ENCODE measurements around the gene GNG12.

Gene GNG12

DNA sequence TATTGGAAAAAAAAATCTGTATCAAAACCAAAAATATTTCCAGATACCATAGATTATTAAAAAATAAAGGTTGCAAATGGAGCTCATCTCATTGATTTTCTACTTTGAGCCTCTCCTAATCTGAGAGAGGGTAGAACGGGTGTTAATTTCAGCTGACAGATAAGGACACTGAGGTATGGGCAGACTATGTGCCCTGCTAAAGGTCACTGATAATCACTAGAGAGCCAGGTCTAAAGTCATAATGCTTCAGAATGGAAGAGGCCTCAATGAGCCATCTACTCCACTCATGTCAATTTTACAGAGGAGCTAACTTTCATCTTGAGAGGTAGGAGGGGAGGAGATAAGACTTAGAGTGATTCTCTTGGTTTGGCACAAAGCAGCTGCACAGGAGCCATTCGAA, 21.0 kb downstream of the GNG12 start:
- DNase-seq, result no peak

GRCh38 chr1:67811781-67812180, 21.5 kb downstream of the GNG12 start:
- DNase-seq, result no peak

- DNase-seq, result no peak
These were observed 23.4 kb downstream of the GNG12 start for GRCh38 chr1:67809887-67810286.

DNA sequence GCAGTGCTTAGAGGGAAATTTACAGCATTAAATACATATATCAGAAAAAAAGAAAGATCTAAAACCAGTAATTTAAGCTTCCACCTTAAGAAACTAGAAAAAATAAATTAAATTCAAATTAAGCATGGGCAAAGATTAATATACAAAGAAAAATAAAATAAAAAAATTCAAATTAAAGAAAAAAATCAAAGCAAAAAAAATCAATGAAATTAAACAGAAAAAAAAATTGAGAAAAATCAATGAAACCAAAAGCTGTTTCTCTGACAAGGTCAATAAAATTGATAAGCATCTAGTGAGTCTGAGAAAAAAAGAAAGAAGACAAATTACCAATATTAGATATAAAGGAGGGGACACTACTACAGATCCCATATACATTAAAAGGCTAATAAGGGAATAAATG, 26.0 kb downstream of the GNG12 start:
- no peak for DNase-seq

- DNase-seq, result no peak
These were observed 28.6 kb downstream of the GNG12 start for GRCh38 chr1:67804710-67805109.

GRCh38 chr1:67803380-67804279, 29.6 kb downstream of the GNG12 start:
- DNase-seq, result no peak

GRCh38 chr1:67802565-67802964, 30.7 kb downstream of the GNG12 start:
- no peak for DNase-seq

DNA sequence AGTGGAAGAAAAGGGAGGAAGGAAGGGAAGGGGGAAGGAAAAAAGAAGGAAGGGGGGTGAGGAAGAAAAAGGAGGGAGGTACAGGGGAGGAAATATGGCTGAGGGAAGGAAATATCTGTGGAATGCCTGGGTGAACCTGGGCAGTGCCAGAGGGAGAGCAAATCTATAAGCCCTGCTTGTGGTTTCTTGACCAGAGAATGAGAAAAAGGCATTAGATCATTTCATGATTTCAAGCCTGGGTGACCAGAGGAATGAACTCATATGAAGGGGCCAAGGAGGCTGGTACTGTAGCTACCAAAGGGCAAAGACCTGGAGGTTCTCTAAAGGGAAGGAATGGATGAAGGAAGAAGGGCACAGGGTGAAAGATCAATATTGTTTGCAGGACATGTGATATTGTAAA, 31.4 kb downstream of the GNG12 start:
- DNase-seq, result no peak

- DNase-seq, result no peak
These were observed 37.9 kb downstream of the GNG12 start for GRCh38 chr1:67795179-67795912.

DNA sequence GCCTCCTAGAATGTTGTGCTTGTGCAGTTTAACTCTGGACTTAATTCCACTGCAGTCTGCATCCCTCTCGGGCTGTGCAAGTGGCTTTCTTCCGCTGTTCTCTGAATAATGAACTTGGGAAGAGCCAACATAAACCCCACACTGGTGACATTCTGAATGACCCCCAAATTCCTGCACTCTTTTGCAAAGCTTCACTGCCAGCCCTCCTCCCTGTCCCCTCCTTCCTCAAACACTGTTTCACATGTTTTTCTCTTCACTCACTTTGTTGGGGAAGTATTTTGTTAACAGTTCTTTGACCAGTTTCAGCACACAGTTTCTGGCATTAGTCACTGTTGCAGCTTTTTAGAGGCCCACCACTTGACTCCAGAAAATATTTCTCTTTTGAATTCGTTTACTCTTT, 39.7 kb downstream of the GNG12 start:
- no peak for DNase-seq

DNA sequence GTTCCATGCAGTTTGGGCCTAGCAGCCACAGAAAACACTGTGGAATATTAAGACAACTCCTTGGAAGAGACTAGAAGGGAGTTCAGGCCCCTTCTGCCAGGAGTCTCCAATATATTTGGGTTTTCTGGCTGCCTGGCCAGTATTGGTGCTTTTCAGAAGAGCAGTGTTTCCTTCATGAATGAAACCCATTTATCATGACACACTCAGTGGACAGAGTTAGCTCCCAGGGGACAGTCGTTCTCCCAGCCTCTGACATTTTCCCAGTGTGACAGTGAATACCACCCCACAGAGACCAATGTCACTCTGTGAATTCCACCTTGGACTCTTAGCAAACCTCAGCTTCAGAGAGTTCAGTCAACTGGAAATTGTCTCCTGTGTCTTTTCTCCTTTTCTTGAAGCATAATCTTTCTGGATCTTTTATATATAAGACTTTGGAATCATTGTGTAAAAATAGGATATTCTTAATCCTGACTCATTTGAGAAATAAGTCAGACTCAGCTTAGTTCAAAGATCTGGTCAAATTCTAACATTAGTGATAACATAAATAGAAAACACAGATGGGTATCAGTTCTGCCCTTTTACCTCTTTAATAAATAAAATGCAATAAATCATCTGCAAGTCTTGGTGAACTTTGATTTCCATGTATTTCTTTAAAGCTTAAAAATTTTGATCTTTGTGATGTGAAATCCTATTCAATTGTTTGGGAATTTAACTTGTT, 40.4 kb downstream of the GNG12 start:
- no peak for DNase-seq

DNA sequence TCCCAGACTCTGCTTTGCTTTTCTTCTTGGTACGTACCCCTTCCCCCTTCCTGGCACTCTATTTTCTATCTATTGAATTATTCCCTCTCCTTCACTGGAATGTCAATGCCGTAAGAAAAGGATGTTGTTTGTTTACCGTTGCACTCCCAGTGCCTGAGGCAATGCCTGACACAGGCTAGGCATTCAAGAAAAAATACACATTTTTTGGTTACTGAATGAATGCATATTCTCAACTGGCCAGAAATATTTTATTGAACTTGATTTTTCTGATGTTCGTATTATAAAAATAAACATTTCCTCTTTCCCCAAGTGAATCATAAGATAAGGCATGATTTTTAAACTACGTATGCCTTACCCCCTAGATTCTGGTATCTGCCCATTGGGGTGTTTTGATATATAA, 41.2 kb downstream of the GNG12 start:
- no peak for DNase-seq

GRCh38 chr1:67791686-67792085, 41.6 kb downstream of the GNG12 start:
- DNase-seq, result no peak

- no peak for DNase-seq
These were observed 42.0 kb downstream of the GNG12 start for GRCh38 chr1:67791261-67791660.

DNA sequence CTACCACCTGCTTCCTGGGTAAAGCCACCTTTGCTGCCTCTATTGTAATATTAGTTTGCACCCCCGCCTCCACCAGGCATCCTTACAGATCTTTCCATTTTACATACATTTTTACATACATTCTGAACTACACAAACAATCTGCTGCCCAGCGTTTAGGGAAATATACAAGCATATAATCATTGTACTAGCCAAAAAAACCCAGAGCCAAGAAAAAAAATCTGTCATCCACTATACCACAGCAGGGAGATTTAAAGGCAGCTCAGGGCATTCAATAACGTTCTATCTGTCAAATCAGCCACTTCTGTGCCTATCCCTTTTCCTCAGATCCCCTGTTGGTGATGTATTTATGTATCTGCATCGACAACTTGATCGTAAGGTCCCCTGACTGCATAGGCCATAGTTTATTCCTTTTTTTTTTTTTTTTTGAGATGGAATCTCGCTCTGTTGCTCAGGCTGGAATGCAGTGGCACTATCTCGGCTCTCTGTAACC, 43.0 kb downstream of the GNG12 start:
- no peak for DNase-seq

- DNase-seq, result no peak
These were observed 43.7 kb downstream of the GNG12 start for GRCh38 chr1:67789551-67789950.

DNA sequence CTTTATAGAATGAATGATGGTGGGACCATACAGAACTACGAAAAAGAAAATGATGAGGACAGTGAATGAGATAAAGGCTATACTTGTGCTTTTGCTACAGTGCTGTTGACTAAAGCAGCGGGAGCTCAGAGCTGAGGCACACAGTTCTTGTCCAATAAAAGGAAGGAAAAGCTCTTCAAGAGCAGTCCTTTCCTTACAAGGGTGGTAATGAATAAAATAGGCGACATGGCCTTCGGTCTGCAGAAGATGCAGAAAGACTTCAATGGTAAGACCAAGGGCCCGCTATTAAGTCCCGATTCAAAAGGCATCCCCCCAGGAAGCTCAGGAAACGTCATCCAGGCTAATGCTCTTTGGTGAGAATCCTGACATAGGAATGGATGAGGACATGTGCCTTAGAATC, 44.4 kb downstream of the GNG12 start:
- DNase-seq, result no peak

DNA sequence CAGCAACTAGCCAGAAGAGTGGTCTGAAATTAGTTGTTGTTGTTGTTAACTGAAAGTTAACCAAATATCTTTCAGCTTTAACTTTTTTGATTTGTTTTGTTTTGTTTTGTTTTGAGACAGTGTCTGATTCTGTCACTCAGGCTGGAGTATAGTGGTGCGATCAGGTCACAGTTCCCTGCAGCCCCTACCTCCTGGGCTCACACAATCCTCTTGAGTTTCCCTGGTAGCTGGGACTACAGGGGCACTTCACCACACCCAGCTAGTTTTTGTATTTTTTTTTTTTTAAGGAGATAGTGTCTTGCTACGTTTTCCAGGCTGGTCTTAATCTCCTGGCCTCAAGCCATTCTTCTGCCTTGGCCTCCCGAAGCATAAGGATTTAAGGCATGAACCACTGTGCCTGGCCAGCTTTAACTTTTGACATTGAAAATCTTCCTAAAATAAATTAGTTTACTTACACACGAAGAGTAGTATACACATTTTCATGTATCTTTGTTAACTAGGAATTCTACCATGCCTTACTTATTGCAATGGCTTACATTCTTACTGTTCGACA, 45.0 kb downstream of the GNG12 start:
- DNase-seq, result no peak

DNA sequence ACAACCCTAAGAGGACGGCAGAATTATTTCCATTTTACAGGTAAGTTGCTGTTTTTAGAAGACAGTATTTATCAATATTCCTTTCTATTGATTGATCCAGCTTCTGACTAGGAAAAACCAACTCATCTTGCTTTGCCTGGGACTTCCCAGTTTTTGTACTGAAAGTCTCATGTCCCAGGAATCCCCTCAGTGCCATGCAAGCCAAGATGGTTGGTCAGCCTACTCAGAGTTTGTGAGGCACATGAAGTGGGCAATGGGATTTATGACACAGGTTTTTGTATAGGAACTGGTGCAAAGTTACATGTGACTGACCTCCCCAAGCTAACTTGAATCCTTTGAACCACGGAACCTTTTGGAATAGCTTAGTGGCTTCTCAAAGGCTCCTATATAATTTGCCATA, 45.5 kb downstream of the GNG12 start:
- no peak for DNase-seq

GRCh38 chr1:67785847-67786753, 47.2 kb downstream of the GNG12 start:
- DNase-seq, result no peak

GRCh38 chr1:67784545-67785186, 48.6 kb downstream of the GNG12 start:
- no peak for DNase-seq

DNA sequence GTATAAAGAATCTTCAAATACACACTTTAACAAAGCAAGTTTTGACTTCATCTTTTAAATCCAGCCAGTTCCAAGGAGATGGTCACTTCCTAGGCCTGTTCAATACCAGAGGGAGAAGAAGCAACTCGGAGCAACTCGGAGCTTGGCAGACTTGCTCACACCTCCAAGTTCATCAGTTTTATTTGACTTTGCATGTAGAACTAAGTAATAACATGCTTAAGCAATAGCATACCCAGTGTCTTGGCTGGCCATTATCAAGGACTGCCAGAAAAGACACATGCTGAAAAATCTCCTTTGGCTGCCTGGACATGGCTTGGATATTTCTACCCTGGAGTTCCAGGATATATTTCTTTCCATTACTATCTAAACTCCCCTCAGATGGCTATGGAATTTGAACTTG, 52.6 kb downstream of the GNG12 start:
- no peak for DNase-seq

Measured in activated CD4-positive, alpha-beta T cell treated with anti-CD3 and anti-CD28 coated beads, Interleukin-2, amount 50 U/mL, for 48 hours (primary cell).